Esophagus (tissue), 2 donors: Measurements from ENCODE around the gene GBA2. TPM values are rescaled to one million over a fixed set of nuclear protein-coding genes. Genes with fewer than 3 reads are reported as not detected.

ENCODE experiments used
- H3K27ac ChIP-seq, 2 donors: one replicate each; pipeline ENCODE4 v1.5.1; 2013; ENCODE audit warnings: low read depth in 2 of 2, mild to moderate bottlenecking in 2 of 2, inconsistent platforms in 1 of 2, low read length in 1 of 2, moderate library complexity in 1 of 2
- H3K27me3 ChIP-seq, 2 donors: one replicate each; pipeline ENCODE4 v1.6.1; 2013; ENCODE audit warnings: low read length in 2 of 2, control low read depth in 1 of 2, mild to moderate bottlenecking in 1 of 2; ENCODE audit not compliant: insufficient read depth in 2 of 2, control insufficient read depth in 1 of 2
- H3K36me3 ChIP-seq, 2 donors: one replicate each; pipeline ENCODE4 v1.6.1; 2013; ENCODE audit warnings: low read length in 1 of 2; ENCODE audit not compliant: control insufficient read depth in 2 of 2, insufficient read depth in 2 of 2
- H3K4me1 ChIP-seq, 2 donors: one replicate each; pipeline ENCODE4 v1.6.1; 2013; ENCODE audit warnings: low read length in 1 of 2; ENCODE audit not compliant: control insufficient read depth in 2 of 2, insufficient read depth in 2 of 2
- H3K4me3 ChIP-seq, 2 donors: one replicate each; pipeline ENCODE4 v1.5.1; 2013; ENCODE audit warnings: low read length in 2 of 2, mild to moderate bottlenecking in 2 of 2, low read depth in 1 of 2, moderate library complexity in 1 of 2
- H3K9me3 ChIP-seq, 2 donors: one replicate each; pipeline ENCODE4 v1.6.1; 2013; ENCODE audit warnings: mild to moderate bottlenecking in 2 of 2, low read depth in 1 of 2, low read length in 1 of 2, moderate library complexity in 1 of 2; ENCODE audit not compliant: control insufficient read depth in 2 of 2, insufficient read depth in 1 of 2
- WGBS, 2 donors: extraction: QIAGEN DNeasy Blood & Tissue Kit; methylation state at CpG; one replicate each; pipeline ENCODE4 v1.1.7; 2013; 5-methylcytosine and 5-hydroxymethylcytosine counted together
- polyA plus RNA-seq, 2 donors: library from polyadenylated mRNA; stranded (reverse); fragments of 200-250 nt; gene quantifications; one replicate each; pipeline ENCODE4 v1.2.3, GENCODE V29; 2013
- donor health status: healthy with polysubstance abuse.
- donor health status: Bipolar disorder and iron deficiency.

Gene GBA2
- polyA plus RNA-seq, 2 donors, result 26.7 to 45.8 TPM

- Histone ChIP-seq H3K27ac (no peak overlapping the region), H3K36me3 (peaks cover 13 to 40% of the 10 kb centered on the region in 2 donors)
- WGBS, 2 donors, result 86 to 89% methylated on average over 8 of the region's 8 CpGs
These were observed 5.0 kb downstream of the GBA2 start for GRCh38 chr9:35743880-35744518.

GRCh38 chr9:35743452-35743851 is 5.6 kb downstream of the GBA2 start:
- peaks cover 17 to 45% of the 10 kb centered on the region in 2 donors for H3K36me3 ChIP-seq
- H3K4me1 ChIP-seq, result peaks cover 2 to 3% of the 10 kb centered on the region in 2 donors
- H3K27me3 ChIP-seq, result no peaks in the 10 kb centered on the region
- no peaks in the 10 kb centered on the region for H3K9me3 ChIP-seq
- WGBS, 2 donors, result 59 to 67% methylated on average over 2 of the region's 2 CpGs
- H3K4me3 ChIP-seq, result no peak overlapping the region
- no peak overlapping the region for H3K27ac ChIP-seq

More at GRCh38 chr9:35743880-35744518, 5.0 kb downstream of the GBA2 start:
- peaks cover 2 to 3% of the 10 kb centered on the region in 2 donors for H3K4me1 ChIP-seq
- H3K9me3 ChIP-seq, result no peaks in the 10 kb centered on the region
- no peaks in the 10 kb centered on the region for H3K27me3 ChIP-seq
- no peak overlapping the region for H3K4me3 ChIP-seq

- Histone ChIP-seq H3K27ac (no peak overlapping the region), H3K27me3 (no peaks in the 10 kb centered on the region), H3K4me3 (no peak overlapping the region), H3K9me3 (no peaks in the 10 kb centered on the region), H3K36me3 (peaks cover 22 to 61% of the 10 kb centered on the region in 2 donors), H3K4me1 (peaks cover 0 to under 1% of the 10 kb centered on the region in 2 donors)
- WGBS, 2 donors, result 82 to 83% methylated on average over 7 of the region's 7 CpGs
These were observed 7.3 kb downstream of the GBA2 start for GRCh38 chr9:35741740-35742139.

GRCh38 chr9:35740243-35740642 is 8.8 kb downstream of the GBA2 start:
- Histone ChIP-seq H3K27me3 (no peaks in the 10 kb centered on the region), H3K9me3 (no peaks in the 10 kb centered on the region), H3K4me3 (no peak overlapping the region), H3K27ac (no peak overlapping the region), H3K4me1 (no peaks in the 10 kb centered on the region), H3K36me3 (peaks cover 26 to 69% of the 10 kb centered on the region in 2 donors)
- 90 to 91% methylated on average over 6 of the region's 6 CpGs for WGBS, 2 donors

GRCh38 chr9:35738924-35739323 is 10.1 kb downstream of the GBA2 start:
- 86 to 88% methylated on average over 7 of the region's 7 CpGs for WGBS, 2 donors
- H3K4me3 ChIP-seq, result no peak overlapping the region
- no peaks in the 10 kb centered on the region for H3K27me3 ChIP-seq
- no peaks in the 10 kb centered on the region for H3K4me1 ChIP-seq
- no peaks in the 10 kb centered on the region for H3K9me3 ChIP-seq
- H3K36me3 ChIP-seq, result peaks cover 26 to 61% of the 10 kb centered on the region in 2 donors
- no peak overlapping the region for H3K27ac ChIP-seq

GRCh38 chr9:35738186-35738585 is 10.8 kb downstream of the GBA2 start:
- Histone ChIP-seq H3K27ac (no peak overlapping the region), H3K36me3 (peaks cover 26 to 61% of the 10 kb centered on the region in 2 donors), H3K4me3 (no peak overlapping the region), H3K4me1 (no peaks in the 10 kb centered on the region), H3K9me3 (no peaks in the 10 kb centered on the region), H3K27me3 (no peaks in the 10 kb centered on the region)
- 77 to 79% methylated on average over 4 of the region's 4 CpGs for whole genome bisulfite sequencing, 2 donors

GRCh38 chr9:35737143-35737542 is 11.9 kb downstream of the GBA2 start:
- Histone ChIP-seq H3K27ac (no peak overlapping the region), H3K4me3 (no peak overlapping the region), H3K4me1 (peaks cover 0 to 4% of the 10 kb centered on the region in 2 donors), H3K27me3 (no peaks in the 10 kb centered on the region), H3K9me3 (no peaks in the 10 kb centered on the region), H3K36me3 (peaks cover 26 to 59% of the 10 kb centered on the region in 2 donors)
- WGBS, 2 donors, result 72 to 78% methylated on average over 7 of the region's 7 CpGs

- no peaks in the 10 kb centered on the region for H3K27me3 ChIP-seq
- H3K9me3 ChIP-seq, result no peaks in the 10 kb centered on the region
- H3K4me1 ChIP-seq, result peaks cover 0 to 8% of the 10 kb centered on the region in 2 donors
- 38 to 57% methylated on average over 5 of the region's 5 CpGs for WGBS, 2 donors
- H3K4me3 ChIP-seq, result no peak overlapping the region
- H3K27ac ChIP-seq, result no peak overlapping the region
- H3K36me3 ChIP-seq, result peaks cover 21 to 51% of the 10 kb centered on the region in 2 donors
These were observed 12.8 kb downstream of the GBA2 start for GRCh38 chr9:35736201-35736633.

- Histone ChIP-seq H3K27ac (no peak overlapping the region), H3K4me1 (peaks cover 4 to 10% of the 10 kb centered on the region in 2 donors), H3K27me3 (no peaks in the 10 kb centered on the region), H3K4me3 (no peak overlapping the region), H3K36me3 (peaks cover 14 to 30% of the 10 kb centered on the region in 2 donors), H3K9me3 (no peaks in the 10 kb centered on the region)
- WGBS, 2 donors, result 83 to 91% methylated on average over 3 of the region's 3 CpGs
These were observed 14.9 kb downstream of the GBA2 start for GRCh38 chr9:35734096-35734495.
